Stimulated activated CD8-positive, alpha-beta memory T cell treated with anti-CD3 and anti-CD28 coated beads, Interleukin-7, amount 100 ng/mL, for 48 hours (primary cell): ENCODE data around the gene COMMD4.
"Not testable (repeated sequence)": the region's sequence is repeated elsewhere in the genome, so short reads cannot be mapped to it uniquely, and the experiment has no call there.

Experiments used
- DNase-seq, 2 donors: peaks; one replicate each; pipeline ENCODE4 v3.0.0-alpha.2; 2020; ENCODE audit warnings: low read depth in 1 of 2; ENCODE audit errors: extremely low read depth in 1 of 2

COMMD4 gene

GRCh38 chr15:75369897-75370581 lies 34.2 kb downstream of the COMMD4 start:
- no peak for DNase-seq

DNA sequence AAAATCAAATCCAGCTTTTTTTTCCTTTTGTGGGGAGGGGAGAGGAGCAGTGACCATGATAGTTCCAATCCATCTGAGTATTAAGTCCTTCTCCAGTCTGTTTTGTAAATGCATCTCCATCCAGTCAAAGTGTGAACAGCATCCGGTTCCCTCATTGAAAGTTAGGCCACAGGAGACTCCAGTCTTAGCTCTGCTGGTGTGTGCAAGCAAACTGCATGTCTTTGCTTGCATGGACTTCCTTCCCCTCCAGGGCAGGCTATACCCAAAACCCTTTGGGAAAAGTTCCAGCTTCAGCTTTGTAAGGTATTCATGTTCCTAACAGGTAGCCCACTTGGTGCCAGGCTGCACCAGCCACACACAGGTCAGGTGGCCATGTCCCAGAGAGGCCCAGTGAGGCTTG lies 35.6 kb downstream of the COMMD4 start:
- DNase-seq: no peak

- DNase-seq: no peak
Measured at GRCh38 chr15:75371901-75372688, 36.2 kb downstream of the COMMD4 start.

GRCh38 chr15:75380773-75381172 lies 44.9 kb downstream of the COMMD4 start:
- DNase-seq: no peak

DNA sequence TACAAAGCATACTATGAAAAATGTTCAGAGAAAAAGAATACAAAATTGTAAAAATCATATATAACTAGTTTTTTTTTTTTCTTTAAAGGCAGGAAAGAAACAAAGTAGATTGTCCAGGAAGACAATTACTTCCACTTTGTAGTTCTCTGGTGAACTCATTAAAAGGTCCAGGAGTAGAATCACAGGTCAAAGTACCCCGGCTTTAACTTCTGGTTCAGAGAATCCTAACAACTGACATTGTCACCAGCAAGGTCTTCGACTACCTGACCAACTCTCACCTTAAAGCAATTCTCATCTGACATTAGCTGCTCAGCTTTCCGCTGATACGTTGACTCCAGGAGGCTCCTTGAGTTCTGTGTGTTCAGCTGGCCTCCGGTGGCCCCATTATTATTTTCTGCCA lies 48.1 kb downstream of the COMMD4 start:
- DNase-seq: not testable (repeated sequence)
